ENCODE measurements around the gene COL6A6.

DNA sequence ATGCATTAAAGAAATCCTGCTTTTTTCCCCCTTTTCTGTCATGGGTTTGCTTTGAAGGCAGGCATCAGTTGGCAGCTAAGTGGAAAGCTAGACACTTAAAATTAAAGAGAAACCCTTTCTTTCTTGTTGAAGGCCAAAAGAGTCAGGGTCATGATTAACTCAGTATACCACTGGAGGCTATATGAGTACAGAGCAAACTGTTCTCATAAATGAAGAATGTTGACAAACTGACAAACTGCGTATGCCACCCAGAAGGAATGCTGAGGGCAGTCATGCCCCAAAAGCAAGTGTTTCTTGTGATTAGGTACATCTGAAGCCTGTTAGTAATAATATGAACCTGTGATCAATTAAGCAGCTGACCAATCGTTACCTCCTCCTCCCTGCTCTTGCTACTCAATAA, 43.6 kb upstream of the COL6A6 start:
- TF ChIP-seq, protein P1, sequence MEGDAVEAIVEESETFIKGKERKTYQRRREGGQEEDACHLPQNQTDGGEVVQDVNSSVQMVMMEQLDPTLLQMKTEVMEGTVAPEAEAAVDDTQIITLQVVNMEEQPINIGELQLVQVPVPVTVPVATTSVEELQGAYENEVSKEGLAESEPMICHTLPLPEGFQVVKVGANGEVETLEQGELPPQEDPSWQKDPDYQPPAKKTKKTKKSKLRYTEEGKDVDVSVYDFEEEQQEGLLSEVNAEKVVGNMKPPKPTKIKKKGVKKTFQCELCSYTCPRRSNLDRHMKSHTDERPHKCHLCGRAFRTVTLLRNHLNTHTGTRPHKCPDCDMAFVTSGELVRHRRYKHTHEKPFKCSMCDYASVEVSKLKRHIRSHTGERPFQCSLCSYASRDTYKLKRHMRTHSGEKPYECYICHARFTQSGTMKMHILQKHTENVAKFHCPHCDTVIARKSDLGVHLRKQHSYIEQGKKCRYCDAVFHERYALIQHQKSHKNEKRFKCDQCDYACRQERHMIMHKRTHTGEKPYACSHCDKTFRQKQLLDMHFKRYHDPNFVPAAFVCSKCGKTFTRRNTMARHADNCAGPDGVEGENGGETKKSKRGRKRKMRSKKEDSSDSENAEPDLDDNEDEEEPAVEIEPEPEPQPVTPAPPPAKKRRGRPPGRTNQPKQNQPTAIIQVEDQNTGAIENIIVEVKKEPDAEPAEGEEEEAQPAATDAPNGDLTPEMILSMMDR (IDR thresholded peaks at IDR 0.05; ENCODE audit: low read depth, low read length, poor library complexity, severe bottlenecking), result no peak
- TF ChIP-seq EZH2phosphoT487 (IDR thresholded peaks at IDR 0.05; ENCODE audit: borderline replicate concordance, low read length), result no peak

Data from DOHH2 (cell line).